MM.1S (cell line): ENCODE measurements around the gene ATP10B.

Experiments used
- EZH2 ChIP-seq: fragments of 300-600 bp; sonication (generic); optimal IDR thresholded peaks from 2 replicates; pipeline ENCODE3; 2017; ENCODE audit warnings: low read depth, mild to moderate bottlenecking, antibody characterized with exemption, low read length, mixed read lengths
- TF ChIP-seq, protein P1 (sequence below): fragments of 300-600 bp; sonication (generic); IDR thresholded peaks from 2 replicates; pipeline ENCODE4 v1.5.1; 2016; ENCODE audit warnings: antibody characterized with exemption, low read length, mixed read lengths

DNA sequence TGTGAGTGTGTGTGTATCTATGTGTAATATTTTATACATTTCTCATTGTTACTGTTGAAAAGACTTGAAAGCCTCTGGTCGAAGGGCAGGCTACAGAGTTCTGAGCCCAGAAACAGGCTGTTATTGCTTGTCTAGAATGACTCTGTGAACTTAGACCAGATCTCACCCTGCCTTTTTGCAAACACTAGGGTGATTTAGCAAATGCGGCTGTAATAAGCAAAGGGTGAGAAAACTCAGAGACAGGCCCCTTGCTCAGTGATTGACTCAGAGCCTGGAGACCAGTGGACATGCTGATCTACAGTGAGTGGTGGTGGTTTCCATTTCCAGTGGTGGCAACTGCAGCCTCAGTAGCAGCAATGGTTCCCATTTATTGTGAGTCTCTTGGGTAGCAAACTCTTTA, 183.7 kb downstream of the ATP10B start:
- TF ChIP-seq, protein P1, sequence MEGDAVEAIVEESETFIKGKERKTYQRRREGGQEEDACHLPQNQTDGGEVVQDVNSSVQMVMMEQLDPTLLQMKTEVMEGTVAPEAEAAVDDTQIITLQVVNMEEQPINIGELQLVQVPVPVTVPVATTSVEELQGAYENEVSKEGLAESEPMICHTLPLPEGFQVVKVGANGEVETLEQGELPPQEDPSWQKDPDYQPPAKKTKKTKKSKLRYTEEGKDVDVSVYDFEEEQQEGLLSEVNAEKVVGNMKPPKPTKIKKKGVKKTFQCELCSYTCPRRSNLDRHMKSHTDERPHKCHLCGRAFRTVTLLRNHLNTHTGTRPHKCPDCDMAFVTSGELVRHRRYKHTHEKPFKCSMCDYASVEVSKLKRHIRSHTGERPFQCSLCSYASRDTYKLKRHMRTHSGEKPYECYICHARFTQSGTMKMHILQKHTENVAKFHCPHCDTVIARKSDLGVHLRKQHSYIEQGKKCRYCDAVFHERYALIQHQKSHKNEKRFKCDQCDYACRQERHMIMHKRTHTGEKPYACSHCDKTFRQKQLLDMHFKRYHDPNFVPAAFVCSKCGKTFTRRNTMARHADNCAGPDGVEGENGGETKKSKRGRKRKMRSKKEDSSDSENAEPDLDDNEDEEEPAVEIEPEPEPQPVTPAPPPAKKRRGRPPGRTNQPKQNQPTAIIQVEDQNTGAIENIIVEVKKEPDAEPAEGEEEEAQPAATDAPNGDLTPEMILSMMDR = no peak
- no peak for TF ChIP-seq EZH2
